Measurements from ENCODE around the gene FRMD4A. TPM values are rescaled to one million over a fixed set of nuclear protein-coding genes. Genes with fewer than 3 reads are reported as not detected.

Gene FRMD4A
- total and polyA plus RNA-seq, 2 experiments from 2014 or later: 11.9 to 17.5 TPM

DNA sequence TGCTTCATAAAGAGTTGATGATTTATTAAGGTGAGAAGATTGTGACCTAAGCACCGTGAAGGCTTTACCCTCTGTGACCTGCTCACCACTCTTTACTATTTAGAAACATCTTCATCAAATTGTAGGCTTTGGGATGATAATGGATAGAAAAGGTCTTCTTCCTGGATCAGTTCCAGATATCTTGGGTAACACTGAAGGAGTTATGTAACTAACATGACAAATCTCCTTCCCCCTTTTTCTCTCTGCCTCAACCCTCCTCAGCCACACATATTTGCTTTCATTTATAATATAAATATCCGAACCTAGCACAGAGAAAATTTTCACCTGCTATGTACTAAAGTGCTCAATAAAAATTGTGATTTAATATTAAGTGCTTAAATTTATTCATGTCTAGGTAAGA, 151.5 kb downstream of the FRMD4A start:
- no peak overlapping the region for H3K27ac ChIP-seq
- no peaks in the 10 kb centered on the region for H3K9me3 ChIP-seq (ENCODE audit: low read depth)
- TF ChIP-seq EZH2phosphoT487 (IDR thresholded peaks at IDR 0.05; ENCODE audit: insufficient read depth, low read depth): no peak
- no peak for TF ChIP-seq EZH2 (IDR thresholded peaks at IDR 0.05; ENCODE audit: insufficient read depth, poor library complexity, severe bottlenecking)
- H3K4me1 ChIP-seq (ENCODE audit: insufficient read depth): no peaks in the 10 kb centered on the region
- H4K20me1 ChIP-seq (ENCODE audit: insufficient read depth): no peaks in the 10 kb centered on the region
- no peak for DNase-seq
- in situ Hi-C loops (cut with MboI): no loop called here
- H3K9me2 ChIP-seq (ENCODE audit: insufficient read depth): no peaks in the 10 kb centered on the region
- no peak overlapping the region for H3K4me2 ChIP-seq (ENCODE audit: unreplicated experiment)
- peaks cover 85% of the 10 kb centered on the region for H3K27me3 ChIP-seq (replicated peaks; ENCODE audit: insufficient read depth)
- no peaks in the 10 kb centered on the region for H3F3A ChIP-seq (ENCODE audit: insufficient read depth)
- no peaks in the 10 kb centered on the region for H3K79me2 ChIP-seq (ENCODE audit: insufficient read depth)
- no peak overlapping the region for H2AFZ ChIP-seq
- no peak overlapping the region for H3K4me3 ChIP-seq
- 6% methylated on average over 2 of the region's 2 CpGs for WGBS, 2 experiments (ENCODE audit: low coverage in 1 of 2, low lambda C conversion rate in 2 of 2, missing lambda C conversion rate in 2 of 2)
- no peak overlapping the region for H3K9ac ChIP-seq
- no peaks in the 10 kb centered on the region for H3K36me3 ChIP-seq (ENCODE audit: low read depth)

DNA sequence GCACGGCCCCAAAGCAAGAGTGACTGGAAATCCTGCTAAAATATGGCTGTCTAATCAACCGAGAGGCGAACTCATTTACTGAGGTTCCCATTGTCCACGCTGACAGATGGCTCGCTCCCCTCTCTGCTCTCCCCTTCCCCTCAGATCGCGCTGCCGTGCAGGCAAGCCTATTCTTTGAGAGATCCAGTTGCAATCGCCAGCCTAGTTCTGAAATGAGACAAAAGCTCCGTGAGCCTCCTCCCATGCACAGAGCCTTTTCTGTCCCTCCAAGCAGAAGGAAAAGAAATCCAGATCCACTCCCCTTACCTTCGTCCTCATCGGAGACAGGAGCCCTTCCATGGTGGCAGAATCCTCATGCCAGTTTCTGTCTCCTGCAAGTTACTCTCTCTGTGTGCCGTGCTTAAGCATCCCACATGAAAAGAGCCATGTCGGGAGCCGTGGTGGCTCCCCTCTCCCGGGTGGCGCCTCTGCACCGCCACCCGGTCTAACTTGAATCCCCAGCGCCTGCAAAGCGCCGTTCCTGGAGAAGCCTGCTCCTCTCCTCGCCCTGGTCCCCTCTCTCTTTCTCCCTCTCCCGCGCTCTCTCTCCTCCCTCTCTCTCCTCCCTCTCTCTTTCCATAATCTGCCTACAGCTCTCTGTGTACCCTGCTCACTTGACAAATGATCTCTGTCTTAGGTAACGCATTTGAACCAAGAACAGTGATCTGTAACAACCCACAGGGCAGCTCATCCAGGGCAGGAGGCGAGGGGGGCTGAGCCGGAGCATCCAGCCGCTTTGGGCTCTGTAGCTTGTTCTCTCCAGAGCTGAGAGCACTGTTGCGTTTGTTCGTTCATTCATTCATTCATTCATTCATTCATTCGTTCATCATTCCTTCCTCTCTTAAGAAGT, 156.8 kb downstream of the FRMD4A start:
- Histone ChIP-seq H3K79me2 (ENCODE audit: insufficient read depth) (no peaks in the 10 kb centered on the region), H3K4me1 (ENCODE audit: insufficient read depth) (no peaks in the 10 kb centered on the region), H3K9ac (no peak overlapping the region), H2AFZ (peak overlapping the region; percentile 81), H3K4me3 (peak overlapping the region; percentile 74), H3K36me3 (ENCODE audit: low read depth) (no peaks in the 10 kb centered on the region), H3F3A (ENCODE audit: insufficient read depth) (no peaks in the 10 kb centered on the region), H3K27me3 (replicated peaks; ENCODE audit: insufficient read depth) (peaks cover 86% of the 10 kb centered on the region), H4K20me1 (ENCODE audit: insufficient read depth) (no peaks in the 10 kb centered on the region), H3K4me2 (ENCODE audit: unreplicated experiment) (peak overlapping the region; percentile 94), H3K27ac (no peak overlapping the region), H3K9me3 (ENCODE audit: low read depth) (no peaks in the 10 kb centered on the region), H3K9me2 (ENCODE audit: insufficient read depth) (no peaks in the 10 kb centered on the region)
- 1 to 2% methylated on average over 32 of the region's 32 CpGs for WGBS, 2 experiments (ENCODE audit: low coverage in 1 of 2, low lambda C conversion rate in 2 of 2, missing lambda C conversion rate in 2 of 2)
- DNase-seq: peak; percentile 29
- TF ChIP-seq EZH2phosphoT487 (IDR thresholded peaks at IDR 0.05; ENCODE audit: insufficient read depth, low read depth) (no peak), EZH2 (IDR thresholded peaks at IDR 0.05; ENCODE audit: insufficient read depth, poor library complexity, severe bottlenecking) (no peak)
- in situ Hi-C loops (cut with MboI): no loop called here

DNA sequence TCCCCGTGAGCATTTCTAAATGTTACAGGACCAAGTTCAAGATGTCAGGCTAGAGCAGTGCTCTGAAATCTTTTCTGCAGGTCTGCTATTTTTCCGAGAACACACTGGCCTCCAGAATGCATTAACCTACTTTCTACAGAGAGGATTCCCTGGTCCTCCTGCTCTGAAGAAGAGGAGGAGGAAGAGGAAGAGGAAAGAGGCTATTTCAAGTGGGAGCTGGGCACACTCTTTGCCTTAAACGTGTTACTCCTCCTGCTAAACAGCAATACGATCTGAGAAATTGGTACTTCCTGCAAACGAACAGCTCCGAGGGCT, 157.4 kb downstream of the FRMD4A start:
- no peaks in the 10 kb centered on the region for H3K4me1 ChIP-seq (ENCODE audit: insufficient read depth)
- no peaks in the 10 kb centered on the region for H3F3A ChIP-seq (ENCODE audit: insufficient read depth)
- DNase-seq: peak; percentile 54
- H3K4me2 ChIP-seq (ENCODE audit: unreplicated experiment): peak overlapping the region; percentile 94
- H3K9ac ChIP-seq: no peak overlapping the region
- no peaks in the 10 kb centered on the region for H3K9me3 ChIP-seq (ENCODE audit: low read depth)
- H3K27ac ChIP-seq: no peak overlapping the region
- in situ Hi-C loops (cut with MboI): no loop called here
- H3K36me3 ChIP-seq (ENCODE audit: low read depth): no peaks in the 10 kb centered on the region
- H2AFZ ChIP-seq: peak overlapping the region; percentile 81
- WGBS, 2 experiments (ENCODE audit: low coverage in 1 of 2, low lambda C conversion rate in 2 of 2, missing lambda C conversion rate in 2 of 2): 0 to 2% methylated on average over 6 of the region's 6 CpGs
- no peaks in the 10 kb centered on the region for H3K79me2 ChIP-seq (ENCODE audit: insufficient read depth)
- H4K20me1 ChIP-seq (ENCODE audit: insufficient read depth): no peaks in the 10 kb centered on the region
- H3K9me2 ChIP-seq (ENCODE audit: insufficient read depth): no peaks in the 10 kb centered on the region
- peak overlapping the region; percentile 74 for H3K4me3 ChIP-seq
- peaks cover 86% of the 10 kb centered on the region for H3K27me3 ChIP-seq (replicated peaks; ENCODE audit: insufficient read depth)
- TF ChIP-seq EZH2 (IDR thresholded peaks at IDR 0.05; ENCODE audit: insufficient read depth, poor library complexity, severe bottlenecking) (no peak), EZH2phosphoT487 (IDR thresholded peaks at IDR 0.05; ENCODE audit: insufficient read depth, low read depth) (no peak)

DNA sequence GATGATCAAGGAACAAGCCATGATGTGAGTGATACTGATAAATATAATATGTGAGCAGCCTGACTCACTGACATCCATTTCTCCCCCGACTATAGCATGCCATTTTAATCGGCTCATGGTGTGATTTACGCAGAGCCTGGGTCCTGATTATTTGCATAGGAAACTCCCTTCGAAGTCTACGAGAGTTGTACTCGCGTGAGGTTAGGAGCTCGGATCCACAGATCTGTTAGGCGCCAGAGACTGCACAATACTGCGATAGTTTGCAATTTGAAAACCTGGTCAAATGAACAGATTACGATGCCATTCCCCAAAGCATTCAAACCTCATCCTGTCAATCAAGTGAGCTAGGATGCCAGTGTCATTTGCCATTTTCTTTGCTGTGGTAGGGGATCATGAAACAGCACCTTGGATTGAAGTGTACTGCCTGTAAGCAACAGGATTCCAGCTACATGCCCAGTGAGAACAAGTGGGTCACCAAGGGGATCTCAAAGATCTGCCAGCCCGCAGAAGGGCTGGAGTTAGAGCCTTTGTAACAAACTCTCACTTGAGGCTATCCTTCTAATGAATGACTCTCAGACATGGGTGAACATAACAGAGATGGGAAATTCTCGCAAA, 158.3 kb downstream of the FRMD4A start:
- H3K27me3 ChIP-seq (replicated peaks; ENCODE audit: insufficient read depth): peaks cover 87% of the 10 kb centered on the region

More for the DNA sequence above, 158.3 kb downstream of the FRMD4A start:
- WGBS, 2 experiments (ENCODE audit: low coverage in 1 of 2, low lambda C conversion rate in 2 of 2, missing lambda C conversion rate in 2 of 2): 83 to 84% methylated on average over 13 of the region's 13 CpGs
- in situ Hi-C loops (cut with MboI): no loop called here
- Histone ChIP-seq H3K9me3 (ENCODE audit: low read depth) (no peaks in the 10 kb centered on the region), H4K20me1 (ENCODE audit: insufficient read depth) (no peaks in the 10 kb centered on the region), H3F3A (ENCODE audit: insufficient read depth) (no peaks in the 10 kb centered on the region), H3K27ac (no peak overlapping the region), H2AFZ (no peak overlapping the region), H3K4me2 (ENCODE audit: unreplicated experiment) (no peak overlapping the region), H3K36me3 (ENCODE audit: low read depth) (no peaks in the 10 kb centered on the region), H3K4me1 (ENCODE audit: insufficient read depth) (no peaks in the 10 kb centered on the region), H3K9ac (no peak overlapping the region), H3K9me2 (ENCODE audit: insufficient read depth) (no peaks in the 10 kb centered on the region), H3K79me2 (ENCODE audit: insufficient read depth) (no peaks in the 10 kb centered on the region), H3K4me3 (no peak overlapping the region)
- TF ChIP-seq EZH2phosphoT487 (IDR thresholded peaks at IDR 0.05; ENCODE audit: insufficient read depth, low read depth) (no peak), EZH2 (IDR thresholded peaks at IDR 0.05; ENCODE audit: insufficient read depth, poor library complexity, severe bottlenecking) (no peak)
- DNase-seq: no peak
